ENCODE measurements around the gene ZNF638.
"Not testable (repeated sequence)": the region's sequence is repeated elsewhere in the genome, so short reads cannot be mapped to it uniquely, and the experiment has no call there.

Gene ZNF638

GRCh38 chr2:71372042-71372441 lies 40.5 kb downstream of the ZNF638 start:
- no peak overlapping the region for H3K9ac ChIP-seq (ENCODE audit: low read length)

GRCh38 chr2:71379086-71379485 lies 47.5 kb downstream of the ZNF638 start:
- Histone ChIP-seq H3K27me3 (ENCODE audit: control insufficient read depth, insufficient read depth, low read length) (no peaks in the 10 kb centered on the region), H3K9ac (ENCODE audit: low read length) (no peak overlapping the region), H3K4me3 (ENCODE audit: low read length) (no peak overlapping the region), H3K4me1 (ENCODE audit: control insufficient read depth, insufficient read depth, low read length) (no peaks in the 10 kb centered on the region), H3K36me3 (ENCODE audit: control insufficient read depth, insufficient read depth, low read length) (no peaks in the 10 kb centered on the region), H3K9me3 (ENCODE audit: control insufficient read depth, low read length) (no peaks in the 10 kb centered on the region)

More at GRCh38 chr2:71372042-71372441, 40.5 kb downstream of the ZNF638 start:
- Histone ChIP-seq H3K4me3 (ENCODE audit: low read length) (no peak overlapping the region), H3K27me3 (ENCODE audit: control insufficient read depth, insufficient read depth, low read length) (no peaks in the 10 kb centered on the region), H3K4me1 (ENCODE audit: control insufficient read depth, insufficient read depth, low read length) (no peaks in the 10 kb centered on the region), H3K9me3 (ENCODE audit: control insufficient read depth, low read length) (no peaks in the 10 kb centered on the region), H3K36me3 (ENCODE audit: control insufficient read depth, insufficient read depth, low read length) (no peaks in the 10 kb centered on the region)

GRCh38 chr2:71380665-71381064 lies 49.1 kb downstream of the ZNF638 start:
- H3K27me3 ChIP-seq (ENCODE audit: control insufficient read depth, insufficient read depth, low read length), result no peaks in the 10 kb centered on the region
- H3K4me1 ChIP-seq (ENCODE audit: control insufficient read depth, insufficient read depth, low read length), result no peaks in the 10 kb centered on the region
- no peak overlapping the region for H3K4me3 ChIP-seq (ENCODE audit: low read length)
- H3K9me3 ChIP-seq (ENCODE audit: control insufficient read depth, low read length), result no peaks in the 10 kb centered on the region
- no peaks in the 10 kb centered on the region for H3K36me3 ChIP-seq (ENCODE audit: control insufficient read depth, insufficient read depth, low read length)
- H3K9ac ChIP-seq (ENCODE audit: low read length), result no peak overlapping the region

GRCh38 chr2:71385012-71385411 lies 53.4 kb downstream of the ZNF638 start:
- Histone ChIP-seq H3K9me3 (ENCODE audit: control insufficient read depth, low read length) (no peaks in the 10 kb centered on the region), H3K27me3 (ENCODE audit: control insufficient read depth, insufficient read depth, low read length) (no peaks in the 10 kb centered on the region), H3K4me1 (ENCODE audit: control insufficient read depth, insufficient read depth, low read length) (no peaks in the 10 kb centered on the region), H3K4me3 (ENCODE audit: low read length) (no peak overlapping the region), H3K36me3 (ENCODE audit: control insufficient read depth, insufficient read depth, low read length) (no peaks in the 10 kb centered on the region), H3K9ac (ENCODE audit: low read length) (no peak overlapping the region)

GRCh38 chr2:71388214-71388613 lies 56.6 kb downstream of the ZNF638 start:
- no peaks in the 10 kb centered on the region for H3K27me3 ChIP-seq (ENCODE audit: control insufficient read depth, insufficient read depth, low read length)
- no peaks in the 10 kb centered on the region for H3K36me3 ChIP-seq (ENCODE audit: control insufficient read depth, insufficient read depth, low read length)
- H3K4me1 ChIP-seq (ENCODE audit: control insufficient read depth, insufficient read depth, low read length), result peaks cover 5% of the 10 kb centered on the region
- no peaks in the 10 kb centered on the region for H3K9me3 ChIP-seq (ENCODE audit: control insufficient read depth, low read length)
- H3K9ac ChIP-seq (ENCODE audit: low read length), result no peak overlapping the region
- no peak overlapping the region for H3K4me3 ChIP-seq (ENCODE audit: low read length)

GRCh38 chr2:71389384-71390072 lies 57.9 kb downstream of the ZNF638 start:
- no peaks in the 10 kb centered on the region for H3K27me3 ChIP-seq (ENCODE audit: control insufficient read depth, insufficient read depth, low read length)
- H3K9ac ChIP-seq (ENCODE audit: low read length), result no peak overlapping the region
- H3K4me1 ChIP-seq (ENCODE audit: control insufficient read depth, insufficient read depth, low read length), result peaks cover 5% of the 10 kb centered on the region
- H3K9me3 ChIP-seq (ENCODE audit: control insufficient read depth, low read length), result no peaks in the 10 kb centered on the region
- peaks cover 7% of the 10 kb centered on the region for H3K36me3 ChIP-seq (ENCODE audit: control insufficient read depth, insufficient read depth, low read length)
- no peak overlapping the region for H3K4me3 ChIP-seq (ENCODE audit: low read length)

GRCh38 chr2:71393216-71393615 lies 61.6 kb downstream of the ZNF638 start:
- Histone ChIP-seq H3K4me1 (ENCODE audit: control insufficient read depth, insufficient read depth, low read length) (peaks cover 5% of the 10 kb centered on the region), H3K36me3 (ENCODE audit: control insufficient read depth, insufficient read depth, low read length) (peaks cover 7% of the 10 kb centered on the region), H3K4me3 (ENCODE audit: low read length) (no peak overlapping the region), H3K9me3 (ENCODE audit: control insufficient read depth, low read length) (no peaks in the 10 kb centered on the region), H3K9ac (ENCODE audit: low read length) (no peak overlapping the region), H3K27me3 (ENCODE audit: control insufficient read depth, insufficient read depth, low read length) (no peaks in the 10 kb centered on the region)

- no peaks in the 10 kb centered on the region for H3K27me3 ChIP-seq (ENCODE audit: control insufficient read depth, insufficient read depth, low read length)
- no peak overlapping the region for H3K9ac ChIP-seq (ENCODE audit: low read length)
- peaks cover 5% of the 10 kb centered on the region for H3K4me1 ChIP-seq (ENCODE audit: control insufficient read depth, insufficient read depth, low read length)
- no peak overlapping the region for H3K4me3 ChIP-seq (ENCODE audit: low read length)
- no peaks in the 10 kb centered on the region for H3K9me3 ChIP-seq (ENCODE audit: control insufficient read depth, low read length)
- H3K36me3 ChIP-seq (ENCODE audit: control insufficient read depth, insufficient read depth, low read length), result peaks cover 7% of the 10 kb centered on the region
These were observed 63.9 kb downstream of the ZNF638 start for GRCh38 chr2:71395471-71395870.

- H3K4me1 ChIP-seq (ENCODE audit: control insufficient read depth, insufficient read depth, low read length), result no peaks in the 10 kb centered on the region
- no peak overlapping the region for H3K9ac ChIP-seq (ENCODE audit: low read length)
- no peaks in the 10 kb centered on the region for H3K9me3 ChIP-seq (ENCODE audit: control insufficient read depth, low read length)
These were observed 70.8 kb downstream of the ZNF638 start for GRCh38 chr2:71402427-71402826.

GRCh38 chr2:71409611-71410010 lies 78.0 kb downstream of the ZNF638 start:
- Histone ChIP-seq H3K9me3 (ENCODE audit: control insufficient read depth, low read length) (no peaks in the 10 kb centered on the region), H3K4me1 (ENCODE audit: control insufficient read depth, insufficient read depth, low read length) (no peaks in the 10 kb centered on the region), H3K27me3 (ENCODE audit: control insufficient read depth, insufficient read depth, low read length) (no peaks in the 10 kb centered on the region), H3K9ac (ENCODE audit: low read length) (no peak overlapping the region), H3K4me3 (ENCODE audit: low read length) (no peak overlapping the region), H3K36me3 (ENCODE audit: control insufficient read depth, insufficient read depth, low read length) (no peaks in the 10 kb centered on the region)

More at GRCh38 chr2:71402427-71402826, 70.8 kb downstream of the ZNF638 start:
- H3K36me3 ChIP-seq (ENCODE audit: control insufficient read depth, insufficient read depth, low read length), result peaks cover 5% of the 10 kb centered on the region
- no peaks in the 10 kb centered on the region for H3K27me3 ChIP-seq (ENCODE audit: control insufficient read depth, insufficient read depth, low read length)
- no peak overlapping the region for H3K4me3 ChIP-seq (ENCODE audit: low read length)

- H3K9me3 ChIP-seq (ENCODE audit: control insufficient read depth, low read length), result no peaks in the 10 kb centered on the region
- H3K36me3 ChIP-seq (ENCODE audit: control insufficient read depth, insufficient read depth, low read length), result no peaks in the 10 kb centered on the region
- H3K4me3 ChIP-seq (ENCODE audit: low read length), result no peak overlapping the region
- no peak overlapping the region for H3K9ac ChIP-seq (ENCODE audit: low read length)
- no peaks in the 10 kb centered on the region for H3K27me3 ChIP-seq (ENCODE audit: control insufficient read depth, insufficient read depth, low read length)
- no peaks in the 10 kb centered on the region for H3K4me1 ChIP-seq (ENCODE audit: control insufficient read depth, insufficient read depth, low read length)
These were observed 79.1 kb downstream of the ZNF638 start for GRCh38 chr2:71410696-71411095.

- not testable (repeated sequence) for H3K27me3 ChIP-seq (ENCODE audit: control insufficient read depth, insufficient read depth, low read length); H3K9ac ChIP-seq (ENCODE audit: low read length); H3K36me3 ChIP-seq (ENCODE audit: control insufficient read depth, insufficient read depth, low read length); H3K9me3 ChIP-seq (ENCODE audit: control insufficient read depth, low read length); H3K4me1 ChIP-seq (ENCODE audit: control insufficient read depth, insufficient read depth, low read length); H3K4me3 ChIP-seq (ENCODE audit: low read length)
These were observed 85.3 kb downstream of the ZNF638 start for GRCh38 chr2:71416866-71417265.
